Ishikawa (cell line): ENCODE measurements around the gene CCDC69.

Experiments used
- EP300 ChIP-seq: IDR thresholded peaks from 2 replicates; pipeline ENCODE4 v1.6.1; 2012; ENCODE audit warnings: borderline replicate concordance
- FOXM1 ChIP-seq: IDR thresholded peaks from 2 replicates; pipeline ENCODE4 v1.6.1; 2012; ENCODE audit warnings: low read depth, borderline replicate concordance
- RAD21 ChIP-seq: IDR thresholded peaks from 2 replicates; pipeline ENCODE4 v1.6.1; 2012; ENCODE audit warnings: low read depth
- TAF1 ChIP-seq: IDR thresholded peaks from 2 replicates; pipeline ENCODE4 v1.6.1; 2012; ENCODE audit warnings: low read depth, mild to moderate bottlenecking
- TF ChIP-seq, protein P1 (sequence below): IDR thresholded peaks from 2 replicates; pipeline ENCODE4 v1.6.1; 2012
- TF ChIP-seq, protein P2 (sequence below): IDR thresholded peaks from 2 replicates; pipeline ENCODE4 v1.6.1; 2012

GRCh38 chr5:151227918-151228447, 4.1 kb upstream of the CCDC69 start:
- TF ChIP-seq TAF1 (no peak), EP300 (no peak), FOXM1 (no peak), RAD21 (no peak)
- TF ChIP-seq, protein P1, sequence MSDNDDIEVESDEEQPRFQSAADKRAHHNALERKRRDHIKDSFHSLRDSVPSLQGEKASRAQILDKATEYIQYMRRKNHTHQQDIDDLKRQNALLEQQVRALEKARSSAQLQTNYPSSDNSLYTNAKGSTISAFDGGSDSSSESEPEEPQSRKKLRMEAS: no peak
- TF ChIP-seq, protein P2, sequence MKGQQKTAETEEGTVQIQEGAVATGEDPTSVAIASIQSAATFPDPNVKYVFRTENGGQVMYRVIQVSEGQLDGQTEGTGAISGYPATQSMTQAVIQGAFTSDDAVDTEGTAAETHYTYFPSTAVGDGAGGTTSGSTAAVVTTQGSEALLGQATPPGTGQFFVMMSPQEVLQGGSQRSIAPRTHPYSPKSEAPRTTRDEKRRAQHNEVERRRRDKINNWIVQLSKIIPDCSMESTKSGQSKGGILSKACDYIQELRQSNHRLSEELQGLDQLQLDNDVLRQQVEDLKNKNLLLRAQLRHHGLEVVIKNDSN: no peak
